ENCODE data around the gene SFRP5.

DNA sequence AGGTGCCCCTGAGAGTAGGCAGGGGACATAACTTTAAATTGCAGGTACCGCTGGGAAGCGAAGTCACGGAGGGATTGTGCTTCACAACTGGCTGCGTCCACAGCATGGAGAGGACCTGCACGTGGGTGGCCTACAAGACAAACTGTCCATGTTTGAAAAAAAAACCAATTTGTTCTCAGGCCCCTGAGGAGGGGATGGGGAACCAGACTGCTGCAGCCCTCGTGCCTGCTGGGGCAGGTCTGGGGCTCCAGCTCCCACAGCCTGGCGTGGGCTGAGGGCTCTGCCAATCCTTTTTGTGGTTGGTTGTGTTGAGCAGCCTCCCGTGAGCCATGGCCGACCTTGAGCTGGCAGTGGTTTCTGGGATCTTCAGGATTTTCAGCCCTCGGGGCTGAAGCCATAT is 9.7 kb downstream of the SFRP5 start:
- TF ChIP-seq, protein P1, sequence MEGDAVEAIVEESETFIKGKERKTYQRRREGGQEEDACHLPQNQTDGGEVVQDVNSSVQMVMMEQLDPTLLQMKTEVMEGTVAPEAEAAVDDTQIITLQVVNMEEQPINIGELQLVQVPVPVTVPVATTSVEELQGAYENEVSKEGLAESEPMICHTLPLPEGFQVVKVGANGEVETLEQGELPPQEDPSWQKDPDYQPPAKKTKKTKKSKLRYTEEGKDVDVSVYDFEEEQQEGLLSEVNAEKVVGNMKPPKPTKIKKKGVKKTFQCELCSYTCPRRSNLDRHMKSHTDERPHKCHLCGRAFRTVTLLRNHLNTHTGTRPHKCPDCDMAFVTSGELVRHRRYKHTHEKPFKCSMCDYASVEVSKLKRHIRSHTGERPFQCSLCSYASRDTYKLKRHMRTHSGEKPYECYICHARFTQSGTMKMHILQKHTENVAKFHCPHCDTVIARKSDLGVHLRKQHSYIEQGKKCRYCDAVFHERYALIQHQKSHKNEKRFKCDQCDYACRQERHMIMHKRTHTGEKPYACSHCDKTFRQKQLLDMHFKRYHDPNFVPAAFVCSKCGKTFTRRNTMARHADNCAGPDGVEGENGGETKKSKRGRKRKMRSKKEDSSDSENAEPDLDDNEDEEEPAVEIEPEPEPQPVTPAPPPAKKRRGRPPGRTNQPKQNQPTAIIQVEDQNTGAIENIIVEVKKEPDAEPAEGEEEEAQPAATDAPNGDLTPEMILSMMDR (IDR thresholded peaks at IDR 0.05; ENCODE audit: insufficient read depth, low read length): no peak
- TF ChIP-seq GABPA (IDR thresholded peaks at IDR 0.05; ENCODE audit: low read depth) (no peak), SPI1 (IDR thresholded peaks at IDR 0.05; ENCODE audit: borderline replicate concordance, low read depth) (no peak)

Data from HL-60 (cell line).